Pancreas (tissue), 10 donors: Measurements from ENCODE around the gene PPP1R26. TPM values are rescaled to one million over a fixed set of nuclear protein-coding genes. Genes with fewer than 3 reads are reported as not detected.

ENCODE experiments used
- ATAC-seq, 4 donors: fragments of 200-7000 bp; cut with Tn5 transposase; one replicate each; pipeline versions ENCODE4 v1.8.0 to v1.9.1; 2020; ENCODE audit warnings: mild to moderate bottlenecking in 4 of 4, moderate library complexity in 4 of 4
- DNase-seq, 6 donors: peaks; one replicate each; pipeline ENCODE4 v3.0.0-alpha.2; 2020
- FAIRE-seq: peaks from 2 replicates; lab custom pipeline; 2012; peaks lifted over from hg19 to GRCh38; lab: Jason Lieb, UNC
- H3K27ac ChIP-seq, 4 donors: fragments of 200-600 bp; sonication (generic); 1 replicate in 3 of 4; 2 replicates in 1 of 4; pipeline versions ENCODE4 v1.5.0 to v1.8.0; 2020
- H3K27me3 ChIP-seq, 4 donors: fragments of 200-600 bp; one replicate each; pipeline ENCODE4 v1.8.0; 2021
- H3K36me3 ChIP-seq, 3 donors: fragments of 200-600 bp; sonication (generic) in 1 of 3; one replicate each; pipeline versions ENCODE4 v1.5.0 to v1.8.0; 2020 to 2021
- H3K4me1 ChIP-seq, 3 donors: fragments of 200-600 bp; one replicate each; pipeline ENCODE4 v1.8.0; 2021
- H3K4me3 ChIP-seq, 4 donors: fragments of 200-600 bp; sonication (generic) in 2 of 4; one replicate each; pipeline versions ENCODE4 v1.5.0 to v1.8.0; 2020 to 2021
- H3K9me3 ChIP-seq, 4 donors: fragments of 200-600 bp; one replicate each; pipeline ENCODE4 v1.8.0; 2021
- CTCF ChIP-seq, 4 donors: fragments of 200-600 bp; sonication (generic) in 3 of 4; IDR thresholded peaks; one replicate each; pipeline versions ENCODE4 v1.5.0 to v1.8.0; 2021; ENCODE audit warnings: antibody characterized with exemption in 4 of 4
- WGBS, 2 donors: extraction: QIAGEN DNeasy Blood & Tissue Kit; methylation state at CpG; one replicate each; pipeline ENCODE4 v1.1.7; 2013; 5-methylcytosine and 5-hydroxymethylcytosine counted together
- intact Hi-C, 3 donors: fragments of 100-400 bp; cut with DNase I; formaldehyde crosslinking; loops; one replicate each; pipeline versions ENCODE4 v1.11.1 to v1.14.2; 2022
- polyA plus RNA-seq, 2 donors: library from polyadenylated mRNA; stranded (reverse); fragments of 200-250 nt; gene quantifications; one replicate each; pipeline ENCODE4 v1.2.3, GENCODE V29; 2013
- total RNA-seq, 6 donors: library from RNA; stranded (reverse); fragmentation: NEBNext Ultra II Directional in 4 of 6; extraction: Animal tissue kit (Norgen Biotek cat#: 25700) in 4 of 6; gene quantifications; one replicate each; pipeline versions ENCODE4 v1.2.1 to v1.2.4, GENCODE V29; 2021 to 2023
- donor health status: healthy with polysubstance abuse.
- donor health status: DM: no; HTN: no; CAD: no; lungs with moderate emphysema.
- donor health status: DM: no; HTN: no; CAD: no.
- donor health status: control.
- donor health status: control.
- donor health status: Bipolar disorder and iron deficiency.
- donor health status: DM: yes; HTN: yes; CAD: no.
- donor health status: DM: no; HTN: no; CAD: no.
- donor health status: DM: no; HTN: no; CAD: no.
- donor health status: DM: yes; HTN: yes; CAD: no.

The PPP1R26 gene
- total and polyA plus RNA-seq, 8 donors = 9.4 to 20.0 (median 12.4) TPM

- no peaks in the 10 kb centered on the region for H3K27me3 ChIP-seq
- no peaks in the 10 kb centered on the region for H3K36me3 ChIP-seq
- H3K27ac ChIP-seq = no peak overlapping the region
- ATAC-seq = no peak
- H3K4me1 ChIP-seq = no peaks in the 10 kb centered on the region
- no peak for TF ChIP-seq CTCF (IDR thresholded peaks at IDR 0.05)
- no peak overlapping the region for H3K4me3 ChIP-seq
- DNase-seq = peak in 1 of 6 donors; percentile 24
- no peaks in the 10 kb centered on the region for H3K9me3 ChIP-seq
- intact Hi-C loops = no loop called here
- FAIRE-seq = no peak
- 33 to 39% methylated on average over 12 of the region's 12 CpGs for WGBS, 2 donors
Observed at GRCh38 chr9:135474915-135475314, 4.7 kb upstream of the PPP1R26 start.

- TF ChIP-seq CTCF (IDR thresholded peaks at IDR 0.05) = no peak
- DNase-seq (peak in 1 of 6 donors; percentile 44), FAIRE-seq (no peak), ATAC-seq (no peak)
- intact Hi-C loops = no loop called here
- H3K4me1 ChIP-seq = peaks cover 0 to 11% (median 6%) of the 10 kb centered on the region in 3 donors
- no peak overlapping the region for H3K4me3 ChIP-seq
- H3K27ac ChIP-seq = peak overlapping the region in 2 of 4 donors; percentile 8 to 28
- 76 to 79% methylated on average over 10 of the region's 10 CpGs for WGBS, 2 donors
- no peaks in the 10 kb centered on the region for H3K9me3 ChIP-seq
- H3K36me3 ChIP-seq = no peaks in the 10 kb centered on the region
- no peaks in the 10 kb centered on the region for H3K27me3 ChIP-seq
Observed at GRCh38 chr9:135476561-135477355, 2.8 kb upstream of the PPP1R26 start.

DNA sequence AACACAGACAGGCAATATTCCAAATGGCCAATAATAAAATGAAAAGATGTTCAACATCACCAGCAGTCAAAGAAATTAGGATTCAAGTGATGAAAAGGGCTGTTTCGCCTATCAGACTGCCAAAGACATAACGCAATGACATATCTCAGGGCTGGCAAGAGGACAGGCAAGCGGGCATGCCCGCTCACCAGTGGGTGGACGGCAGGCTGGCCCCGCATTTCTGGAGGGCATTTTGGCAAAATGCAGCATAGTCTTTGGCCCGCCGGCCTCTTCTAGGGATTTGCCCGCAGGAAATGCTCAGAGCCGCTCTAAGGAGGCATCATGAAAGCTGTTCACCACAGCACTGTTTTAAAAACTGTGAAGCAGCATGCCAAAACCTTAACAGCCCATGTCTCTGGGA is 1.4 kb upstream of the PPP1R26 start:
- Histone ChIP-seq H3K27me3 (no peaks in the 10 kb centered on the region), H3K4me3 (no peak overlapping the region), H3K27ac (peak overlapping the region in 1 of 4 donors; percentile 91), H3K36me3 (no peaks in the 10 kb centered on the region), H3K9me3 (no peaks in the 10 kb centered on the region), H3K4me1 (peaks cover 0 to 14% (median 6%) of the 10 kb centered on the region in 3 donors)
- no peak for ATAC-seq
- no peak for TF ChIP-seq CTCF (IDR thresholded peaks at IDR 0.05)
- DNase-seq = no peak
- WGBS, 2 donors = 81 to 88% methylated on average over 10 of the region's 10 CpGs
- intact Hi-C loops = no loop called here
- no peak for FAIRE-seq

GRCh38 chr9:135478829-135479468 is 633 bp upstream of the PPP1R26 start:
- Histone ChIP-seq H3K27me3 (no peaks in the 10 kb centered on the region), H3K4me3 (peak overlapping the region; percentile 37 to 79 (median 60)), H3K9me3 (no peaks in the 10 kb centered on the region), H3K4me1 (peaks cover 0 to 14% (median 6%) of the 10 kb centered on the region in 3 donors), H3K27ac (peak overlapping the region; percentile 87 to 93 (median 90)), H3K36me3 (peaks cover 0 to 6% (median 0%) of the 10 kb centered on the region in 3 donors)
- ATAC-seq (peak; percentile 74 to 83 (median 78)), DNase-seq (peak; percentile 70 to 88 (median 74)), FAIRE-seq (no peak)
- WGBS, 2 donors = 1 to 2% methylated on average over 40 to 64 of the region's 64 CpGs
- no peak for TF ChIP-seq CTCF (IDR thresholded peaks at IDR 0.05)
- intact Hi-C loops = no loop called here
